DOHH2 (cell line): ENCODE measurements around the gene GALNT14.

ENCODE experiments used
- CTCF ChIP-seq: fragments of 200-600 bp; sonication (generic); IDR thresholded peaks from one replicate; pipeline ENCODE4 v1.5.1; 2014; ENCODE audit warnings: antibody characterized with exemption, mild to moderate bottlenecking, low read depth, low read length; ENCODE audit not compliant: poor library complexity, severe bottlenecking
- EZH2phosphoT487 ChIP-seq: fragments of 200-600 bp; sonication (generic); IDR thresholded peaks from 2 replicates; pipeline ENCODE4 v1.6.1; 2017; ENCODE audit warnings: borderline replicate concordance, mild to moderate bottlenecking, antibody characterized with exemption, low read length, moderate library complexity, mixed read lengths

- no peak for TF ChIP-seq CTCF
- TF ChIP-seq EZH2phosphoT487: no peak
These were observed 27.8 kb downstream of the GALNT14 start for GRCh38 chr2:31110431-31110830.
